GM19455 (cell line): Measurements from ENCODE around the gene NPIPA3.
"Not testable (repeated sequence)": the region's sequence is repeated elsewhere in the genome, so short reads cannot be mapped to it uniquely, and the experiment has no call there.

Experiments used
- ATAC-seq: cut with Tn5 transposase; IDR thresholded peaks from one replicate; pipeline ENCODE4 v1.9.1; 2021; ENCODE audit not compliant: unreplicated experiment

The NPIPA3 gene

GRCh38 chr16:14742273-14743128 lies 39.3 kb downstream of the NPIPA3 start, which contains the start of gene NPIPA2:
TSS of gene NPIPA2 (plus strand) at chr16:14742533. CDS start at chr16:14748066, 5,533 bp downstream.
- peak; percentile 94 for ATAC-seq

GRCh38 chr16:14773654-14774053 lies 70.4 kb downstream of the NPIPA3 start:
- ATAC-seq: not testable (repeated sequence)

GRCh38 chr16:14775624-14776023 lies 72.4 kb downstream of the NPIPA3 start:
- not testable (repeated sequence) for ATAC-seq
